ENCODE measurements around the gene IKZF2. TPM values are rescaled to one million over a fixed set of nuclear protein-coding genes. Genes with fewer than 3 reads are reported as not detected.

IKZF2 gene
- total RNA-seq, 1 donor from 2014 or later: 4.0 TPM

- Mint-ChIP-seq H3K4me3 (ENCODE audit: unreplicated experiment) (no peak overlapping the region), H3K9me3 (ENCODE audit: unreplicated experiment) (no peaks in the 10 kb centered on the region), H3K27ac (ENCODE audit: unreplicated experiment) (no peak overlapping the region), H3K4me1 (ENCODE audit: unreplicated experiment) (no peaks in the 10 kb centered on the region), H3K36me3 (ENCODE audit: low read depth, unreplicated experiment) (no peaks in the 10 kb centered on the region), H3K27me3 (ENCODE audit: unreplicated experiment) (peaks cover 2% of the 10 kb centered on the region)
- TF ChIP-seq, protein P1, sequence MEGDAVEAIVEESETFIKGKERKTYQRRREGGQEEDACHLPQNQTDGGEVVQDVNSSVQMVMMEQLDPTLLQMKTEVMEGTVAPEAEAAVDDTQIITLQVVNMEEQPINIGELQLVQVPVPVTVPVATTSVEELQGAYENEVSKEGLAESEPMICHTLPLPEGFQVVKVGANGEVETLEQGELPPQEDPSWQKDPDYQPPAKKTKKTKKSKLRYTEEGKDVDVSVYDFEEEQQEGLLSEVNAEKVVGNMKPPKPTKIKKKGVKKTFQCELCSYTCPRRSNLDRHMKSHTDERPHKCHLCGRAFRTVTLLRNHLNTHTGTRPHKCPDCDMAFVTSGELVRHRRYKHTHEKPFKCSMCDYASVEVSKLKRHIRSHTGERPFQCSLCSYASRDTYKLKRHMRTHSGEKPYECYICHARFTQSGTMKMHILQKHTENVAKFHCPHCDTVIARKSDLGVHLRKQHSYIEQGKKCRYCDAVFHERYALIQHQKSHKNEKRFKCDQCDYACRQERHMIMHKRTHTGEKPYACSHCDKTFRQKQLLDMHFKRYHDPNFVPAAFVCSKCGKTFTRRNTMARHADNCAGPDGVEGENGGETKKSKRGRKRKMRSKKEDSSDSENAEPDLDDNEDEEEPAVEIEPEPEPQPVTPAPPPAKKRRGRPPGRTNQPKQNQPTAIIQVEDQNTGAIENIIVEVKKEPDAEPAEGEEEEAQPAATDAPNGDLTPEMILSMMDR (IDR thresholded peaks at IDR 0.05; ENCODE audit: unreplicated experiment): no peak
- no peak for DNase-seq (ENCODE audit: low spot score)
Observed at GRCh38 chr2:213020268-213020667, 131.1 kb downstream of the IKZF2 start.

GRCh38 chr2:213019368-213019767 lies 132.0 kb downstream of the IKZF2 start:
- no peak for DNase-seq (ENCODE audit: low spot score)
- Mint-ChIP-seq H3K9me3 (ENCODE audit: unreplicated experiment) (no peaks in the 10 kb centered on the region), H3K36me3 (ENCODE audit: low read depth, unreplicated experiment) (no peaks in the 10 kb centered on the region), H3K4me1 (ENCODE audit: unreplicated experiment) (no peaks in the 10 kb centered on the region), H3K27ac (ENCODE audit: unreplicated experiment) (no peak overlapping the region), H3K27me3 (ENCODE audit: unreplicated experiment) (peaks cover 2% of the 10 kb centered on the region), H3K4me3 (ENCODE audit: unreplicated experiment) (no peak overlapping the region)
- TF ChIP-seq, protein P1 (IDR thresholded peaks at IDR 0.05; ENCODE audit: unreplicated experiment): no peak

DNA sequence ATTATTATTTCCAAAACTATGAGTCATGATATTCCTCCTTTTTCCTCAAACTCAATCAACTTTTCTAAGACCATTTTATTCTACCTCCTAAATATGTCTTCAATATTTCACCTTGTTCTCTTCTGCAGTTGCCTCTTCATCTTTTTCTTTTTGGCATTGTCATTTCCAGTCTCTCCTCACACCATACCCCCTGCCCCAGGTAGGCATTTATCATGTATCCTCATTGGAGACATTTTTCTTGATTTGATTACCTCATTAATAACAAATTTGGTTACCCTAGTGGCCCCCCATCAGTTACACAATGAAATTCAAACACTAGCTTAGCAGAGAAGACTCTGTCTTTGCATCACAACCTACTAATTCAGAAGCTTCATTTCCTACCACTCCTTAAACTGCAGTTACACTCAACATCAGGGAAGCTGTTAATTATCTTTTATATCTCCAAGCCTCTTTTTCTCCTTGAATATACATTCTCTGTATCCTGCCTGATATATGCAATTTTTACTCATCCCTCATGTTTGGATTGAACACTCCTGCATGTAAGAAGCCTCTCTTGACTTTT lies 133.0 kb downstream of the IKZF2 start:
- no peak for DNase-seq (ENCODE audit: low spot score)

DNA sequence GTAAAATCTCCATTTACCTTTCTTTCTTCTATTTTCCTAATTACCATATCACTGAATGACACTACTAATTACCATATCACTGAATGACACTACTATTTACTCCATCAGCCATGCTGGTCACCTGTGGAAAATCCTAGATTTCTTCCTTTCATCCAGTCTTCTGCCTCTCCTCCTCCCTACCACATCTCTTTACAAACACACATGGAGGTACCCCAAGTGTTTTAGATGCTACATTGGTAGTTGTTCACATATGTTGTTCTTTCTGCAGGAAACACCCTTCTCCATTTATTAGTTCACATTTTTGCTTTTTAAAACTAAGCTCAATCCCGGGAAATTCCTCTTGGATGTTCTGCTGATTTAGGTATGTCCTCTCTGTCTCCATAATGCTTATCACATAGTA lies 134.0 kb downstream of the IKZF2 start:
- TF ChIP-seq, protein P1 (IDR thresholded peaks at IDR 0.05; ENCODE audit: unreplicated experiment): no peak
- no peaks in the 10 kb centered on the region for H3K36me3 Mint-ChIP-seq (ENCODE audit: low read depth, unreplicated experiment)
- H3K9me3 Mint-ChIP-seq (ENCODE audit: unreplicated experiment): no peaks in the 10 kb centered on the region
- H3K27ac Mint-ChIP-seq (ENCODE audit: unreplicated experiment): no peak overlapping the region
- no peaks in the 10 kb centered on the region for H3K4me1 Mint-ChIP-seq (ENCODE audit: unreplicated experiment)
- DNase-seq (ENCODE audit: low spot score): no peak
- no peak overlapping the region for H3K4me3 Mint-ChIP-seq (ENCODE audit: unreplicated experiment)
- peaks cover 2% of the 10 kb centered on the region for H3K27me3 Mint-ChIP-seq (ENCODE audit: unreplicated experiment)

More for the DNA sequence above, 133.0 kb downstream of the IKZF2 start:
- no peaks in the 10 kb centered on the region for H3K36me3 Mint-ChIP-seq (ENCODE audit: low read depth, unreplicated experiment)
- H3K27ac Mint-ChIP-seq (ENCODE audit: unreplicated experiment): no peak overlapping the region
- peaks cover 2% of the 10 kb centered on the region for H3K27me3 Mint-ChIP-seq (ENCODE audit: unreplicated experiment)
- TF ChIP-seq, protein P1 (IDR thresholded peaks at IDR 0.05; ENCODE audit: unreplicated experiment): no peak
- H3K4me3 Mint-ChIP-seq (ENCODE audit: unreplicated experiment): no peak overlapping the region
- H3K4me1 Mint-ChIP-seq (ENCODE audit: unreplicated experiment): no peaks in the 10 kb centered on the region
- no peaks in the 10 kb centered on the region for H3K9me3 Mint-ChIP-seq (ENCODE audit: unreplicated experiment)

DNA sequence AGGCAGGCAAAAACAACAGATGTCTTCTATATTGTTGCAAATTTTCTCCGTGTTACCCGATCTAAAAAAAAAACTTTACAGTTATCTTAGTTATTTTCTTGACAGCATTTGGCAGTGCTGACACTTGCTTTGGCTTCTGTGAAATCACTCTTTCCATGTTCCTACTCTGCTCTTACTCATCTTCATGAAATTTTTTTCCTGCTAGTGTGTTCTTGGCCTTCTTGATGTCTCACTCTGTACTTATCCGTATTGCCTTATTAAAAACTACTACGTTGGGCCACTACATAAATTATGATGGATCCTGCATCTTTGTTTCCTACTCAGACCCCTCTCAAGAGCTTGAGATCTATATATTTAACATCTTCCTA lies 134.4 kb downstream of the IKZF2 start:
- no peaks in the 10 kb centered on the region for H3K4me1 Mint-ChIP-seq (ENCODE audit: unreplicated experiment)
- DNase-seq (ENCODE audit: low spot score): no peak
- TF ChIP-seq, protein P1 (IDR thresholded peaks at IDR 0.05; ENCODE audit: unreplicated experiment): no peak
- H3K27me3 Mint-ChIP-seq (ENCODE audit: unreplicated experiment): peaks cover 2% of the 10 kb centered on the region
- H3K27ac Mint-ChIP-seq (ENCODE audit: unreplicated experiment): no peak overlapping the region
- no peaks in the 10 kb centered on the region for H3K36me3 Mint-ChIP-seq (ENCODE audit: low read depth, unreplicated experiment)
- no peaks in the 10 kb centered on the region for H3K9me3 Mint-ChIP-seq (ENCODE audit: unreplicated experiment)
- H3K4me3 Mint-ChIP-seq (ENCODE audit: unreplicated experiment): no peak overlapping the region
